Sigmoid colon (tissue), 7 donors: ENCODE measurements around the gene TWF1. TPM values are rescaled to one million over a fixed set of nuclear protein-coding genes. Genes with fewer than 3 reads are reported as not detected.

ENCODE experiments used
- DNase-seq: peaks from one replicate; pipeline ENCODE4 v3.0.0-alpha.2; 2019
- H3K27ac ChIP-seq, 4 donors: fragments of 200-600 bp; sonication (generic); one replicate each; pipeline ENCODE4 v1.5.1; 2016 to 2019; ENCODE audit warnings: mild to moderate bottlenecking in 1 of 4
- H3K27me3 ChIP-seq, 3 donors: fragments of 200-600 bp; sonication (generic); one replicate each; pipeline ENCODE4 v1.5.1; 2019; ENCODE audit warnings: mild to moderate bottlenecking in 1 of 3
- H3K36me3 ChIP-seq, 4 donors: fragments of 200-600 bp; sonication (generic); one replicate each; pipeline ENCODE4 v1.5.1; 2016 to 2019
- H3K4me1 ChIP-seq, 4 donors: fragments of 200-600 bp; sonication (generic); one replicate each; pipeline ENCODE4 v1.5.1; 2017 to 2019
- H3K4me3 ChIP-seq, 4 donors: fragments of 200-600 bp; sonication (generic); one replicate each; pipeline ENCODE4 v1.5.1; 2017 to 2019; ENCODE audit warnings: mild to moderate bottlenecking in 2 of 4, moderate library complexity in 1 of 4
- H3K9me3 ChIP-seq, 4 donors: fragments of 200-600 bp in 3 of 4; sonication (generic) in 3 of 4; one replicate each; pipeline versions ENCODE4 v1.5.1 to v1.6.1; 2013 to 2019
- EP300 ChIP-seq, 4 donors: sonication (generic); formaldehyde crosslinking; IDR thresholded peaks; one replicate each; pipeline ENCODE4 v1.6.1; 2017; ENCODE audit warnings: antibody characterized with exemption in 4 of 4
- POLR2A ChIP-seq, 2 donors: fragments of 450-650 bp; IDR thresholded peaks; one replicate each; pipeline ENCODE4 v1.6.1; 2016; ENCODE audit warnings: antibody characterized with exemption in 2 of 2, mild to moderate bottlenecking in 2 of 2, moderate library complexity in 2 of 2
- POLR2AphosphoS5 ChIP-seq, 4 donors: sonication (generic); formaldehyde crosslinking; IDR thresholded peaks; one replicate each; pipeline ENCODE4 v1.6.1; 2017; ENCODE audit warnings: antibody characterized with exemption in 4 of 4
- WGBS, 2 donors: extraction: QIAGEN DNeasy Blood & Tissue Kit; methylation state at CpG; one replicate each; pipeline ENCODE4 v1.1.7; 2013; 5-methylcytosine and 5-hydroxymethylcytosine counted together
- intact Hi-C: fragments of 100-400 bp; cut with DNase I; formaldehyde crosslinking; loops from one replicate; pipeline ENCODE4 v1.15.1; 2023
- polyA plus RNA-seq, 3 donors: library from polyadenylated mRNA; stranded (reverse); fragments of 200-250 nt; gene quantifications; one replicate each; pipeline ENCODE4 v1.2.3, GENCODE V29; 2013
- total RNA-seq, 4 donors: library from RNA; depleted of rRNA; stranded (reverse); fragments of >200 nt; gene quantifications; one replicate each; pipeline ENCODE4 v1.1.0, GENCODE V29; 2016
- TF ChIP-seq, protein P1 (sequence below), 4 experiments: fragments of 450-650 bp in 3 of 4; fragments of 200-600 bp in 1 of 4; IDR thresholded peaks; one replicate each; pipeline ENCODE4 v1.5.1; 2016 to 2019; ENCODE audit warnings: antibody characterized with exemption in 4 of 4, mild to moderate bottlenecking in 3 of 4, moderate library complexity in 2 of 4
- donor health status: healthy with polysubstance abuse.
- donor health status: Bipolar disorder and iron deficiency.
- donor health status: healthy.

Gene TWF1
- total and polyA plus RNA-seq, 7 donors, result 63.8 to 168 (median 104) TPM

DNA sequence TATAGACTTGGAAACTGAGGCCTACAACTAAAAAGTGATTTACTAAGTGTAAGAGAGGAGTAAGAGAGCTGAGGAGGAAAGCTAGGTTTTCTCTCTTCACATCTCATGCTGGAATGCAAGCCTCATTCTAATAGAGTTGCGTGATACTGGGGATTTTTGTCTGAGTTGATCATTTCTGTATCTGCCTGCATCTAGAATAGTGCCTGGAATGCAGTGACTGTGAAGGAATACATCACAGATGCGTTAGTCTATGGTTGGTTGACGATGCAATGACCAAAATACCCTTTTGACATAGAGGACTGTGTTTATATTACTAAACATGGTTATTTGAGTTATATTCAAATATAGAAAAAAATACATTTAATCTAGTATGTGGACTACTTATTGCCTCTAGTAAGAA is 20.6 kb upstream of the TWF1 start:
- DNase-seq, result no peak
- Histone ChIP-seq H3K9me3 (no peaks in the 10 kb centered on the region), H3K27me3 (no peaks in the 10 kb centered on the region), H3K36me3 (no peaks in the 10 kb centered on the region), H3K27ac (no peak overlapping the region), H3K4me3 (no peak overlapping the region), H3K4me1 (no peaks in the 10 kb centered on the region)
- WGBS, 2 donors, result 80 to 90% methylated on average over 3 of the region's 3 CpGs
- intact Hi-C loops, result no loop called here
- no peak for TF ChIP-seq POLR2A (IDR thresholded peaks at IDR 0.05)
- TF ChIP-seq, protein P1, sequence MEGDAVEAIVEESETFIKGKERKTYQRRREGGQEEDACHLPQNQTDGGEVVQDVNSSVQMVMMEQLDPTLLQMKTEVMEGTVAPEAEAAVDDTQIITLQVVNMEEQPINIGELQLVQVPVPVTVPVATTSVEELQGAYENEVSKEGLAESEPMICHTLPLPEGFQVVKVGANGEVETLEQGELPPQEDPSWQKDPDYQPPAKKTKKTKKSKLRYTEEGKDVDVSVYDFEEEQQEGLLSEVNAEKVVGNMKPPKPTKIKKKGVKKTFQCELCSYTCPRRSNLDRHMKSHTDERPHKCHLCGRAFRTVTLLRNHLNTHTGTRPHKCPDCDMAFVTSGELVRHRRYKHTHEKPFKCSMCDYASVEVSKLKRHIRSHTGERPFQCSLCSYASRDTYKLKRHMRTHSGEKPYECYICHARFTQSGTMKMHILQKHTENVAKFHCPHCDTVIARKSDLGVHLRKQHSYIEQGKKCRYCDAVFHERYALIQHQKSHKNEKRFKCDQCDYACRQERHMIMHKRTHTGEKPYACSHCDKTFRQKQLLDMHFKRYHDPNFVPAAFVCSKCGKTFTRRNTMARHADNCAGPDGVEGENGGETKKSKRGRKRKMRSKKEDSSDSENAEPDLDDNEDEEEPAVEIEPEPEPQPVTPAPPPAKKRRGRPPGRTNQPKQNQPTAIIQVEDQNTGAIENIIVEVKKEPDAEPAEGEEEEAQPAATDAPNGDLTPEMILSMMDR (IDR thresholded peaks at IDR 0.05), result no peak
- TF ChIP-seq POLR2AphosphoS5 (IDR thresholded peaks at IDR 0.05), result no peak
- TF ChIP-seq EP300 (IDR thresholded peaks at IDR 0.05), result no peak

DNA sequence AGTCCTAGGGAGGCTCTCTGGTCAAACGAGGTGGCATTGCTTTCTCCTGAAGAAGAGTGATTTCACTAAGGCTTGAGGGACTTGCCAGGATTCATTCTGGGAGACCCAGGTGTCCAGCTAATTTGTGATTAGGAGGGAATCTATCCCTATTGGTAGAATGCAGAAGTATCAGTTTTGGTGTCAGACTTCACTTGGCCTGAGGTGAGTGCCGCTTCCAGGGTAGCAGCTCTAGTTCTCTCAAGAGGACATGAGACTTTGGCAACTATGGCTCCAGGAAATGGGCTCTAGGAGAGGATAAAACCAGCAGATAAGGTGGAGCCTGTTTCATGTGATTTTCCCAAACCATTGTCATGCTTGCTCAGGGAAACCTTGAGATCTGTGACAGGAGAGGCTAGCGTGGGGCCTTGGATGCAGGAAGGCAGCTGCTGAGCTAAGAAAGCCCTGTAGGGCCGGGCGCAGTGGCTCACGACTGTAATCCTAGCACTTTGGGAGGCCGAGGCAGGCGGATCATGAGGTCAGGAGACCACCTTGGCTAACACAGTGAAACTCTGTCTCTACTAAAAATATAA is 18.2 kb upstream of the TWF1 start:
- Histone ChIP-seq H3K4me3 (no peak overlapping the region), H3K4me1 (no peaks in the 10 kb centered on the region), H3K36me3 (no peaks in the 10 kb centered on the region), H3K9me3 (no peaks in the 10 kb centered on the region), H3K27me3 (no peaks in the 10 kb centered on the region), H3K27ac (no peak overlapping the region)
- intact Hi-C loops, result no loop called here
- TF ChIP-seq POLR2A (IDR thresholded peaks at IDR 0.05), result no peak
- no peak for DNase-seq
- 92 to 93% methylated on average over 8 of the region's 8 CpGs for WGBS, 2 donors

DNA sequence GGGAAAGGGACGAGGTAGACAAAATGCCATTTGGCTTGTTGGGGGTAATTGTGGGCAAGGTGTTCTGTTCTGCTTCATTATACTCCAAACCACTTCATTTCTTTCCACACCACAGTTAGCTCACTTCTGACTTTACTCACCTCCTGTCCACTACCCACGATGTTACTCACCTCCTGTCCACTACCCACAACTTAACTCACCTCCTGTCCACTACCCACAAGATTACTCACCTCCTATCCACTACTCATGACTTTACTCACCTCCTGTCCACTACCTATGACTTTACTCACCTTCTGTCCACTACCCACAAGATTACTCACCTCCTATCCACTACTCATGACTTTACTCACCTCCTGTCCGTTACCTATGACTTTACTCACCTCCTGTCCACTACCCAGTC is 10.1 kb upstream of the TWF1 start:
- 52 to 76% methylated on average over 3 of the region's 3 CpGs for WGBS, 2 donors
- Histone ChIP-seq H3K4me3 (no peak overlapping the region), H3K9me3 (no peaks in the 10 kb centered on the region), H3K27ac (no peak overlapping the region), H3K27me3 (peaks cover 0 to 3% (median 0%) of the 10 kb centered on the region in 3 donors), H3K4me1 (no peaks in the 10 kb centered on the region), H3K36me3 (no peaks in the 10 kb centered on the region)
- intact Hi-C loops, result no loop called here
- TF ChIP-seq, protein P1 (IDR thresholded peaks at IDR 0.05), result no peak
- TF ChIP-seq POLR2A (IDR thresholded peaks at IDR 0.05) (no peak), POLR2AphosphoS5 (IDR thresholded peaks at IDR 0.05) (no peak), EP300 (IDR thresholded peaks at IDR 0.05) (no peak)
- no peak for DNase-seq

DNA sequence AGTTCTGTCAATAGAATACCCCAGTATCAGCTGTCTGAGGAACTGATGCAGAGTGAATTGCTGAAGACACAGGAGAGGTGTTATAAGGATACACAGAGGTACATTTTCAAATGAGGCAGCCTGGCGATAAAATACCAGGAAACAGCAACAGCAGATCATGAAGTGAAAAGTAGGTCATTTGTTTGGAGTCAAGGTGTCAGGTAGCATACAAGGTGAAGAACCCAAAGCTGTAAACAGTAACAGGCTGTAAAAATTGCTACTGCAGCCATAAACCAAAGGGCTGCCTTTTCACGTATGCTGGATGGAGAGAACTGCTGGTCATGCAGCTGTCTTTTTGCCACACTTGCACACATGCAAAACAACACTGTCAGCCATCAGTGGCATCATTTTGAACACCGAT is 9.3 kb upstream of the TWF1 start:
- 13 to 56% methylated on average over 3 of the region's 3 CpGs for WGBS, 2 donors
- DNase-seq, result no peak

DNA sequence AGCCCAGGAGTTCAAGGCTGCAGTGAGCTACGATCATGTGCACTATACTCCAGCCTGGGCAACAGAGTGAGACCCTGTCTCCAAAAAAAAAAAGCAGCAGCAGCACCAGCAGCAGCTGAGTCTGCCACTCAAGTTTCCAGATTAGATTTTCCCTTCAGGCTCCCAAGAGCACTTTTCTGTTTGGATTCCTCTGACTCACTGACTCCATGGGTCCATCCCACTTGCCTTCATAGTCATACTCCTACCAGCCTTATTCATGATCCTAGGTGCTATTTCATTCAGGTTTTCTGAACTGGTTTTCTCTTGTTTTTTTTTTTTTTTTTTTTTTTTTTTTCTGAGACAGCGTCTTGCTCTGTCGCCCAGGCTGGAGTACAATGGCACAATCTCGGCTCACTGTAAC is 6.8 kb upstream of the TWF1 start:
- Histone ChIP-seq H3K27me3 (no peaks in the 10 kb centered on the region), H3K27ac (no peak overlapping the region), H3K36me3 (no peaks in the 10 kb centered on the region), H3K9me3 (no peaks in the 10 kb centered on the region), H3K4me1 (no peaks in the 10 kb centered on the region), H3K4me3 (no peak overlapping the region)
- TF ChIP-seq POLR2AphosphoS5 (IDR thresholded peaks at IDR 0.05) (no peak), EP300 (IDR thresholded peaks at IDR 0.05) (no peak), POLR2A (IDR thresholded peaks at IDR 0.05) (no peak)
- TF ChIP-seq, protein P1 (IDR thresholded peaks at IDR 0.05), result no peak
- WGBS, 2 donors, result 95 to 97% methylated on average over 4 of the region's 4 CpGs
- intact Hi-C loops, result no loop called here
- no peak for DNase-seq

More for the DNA sequence above, 9.3 kb upstream of the TWF1 start:
- Histone ChIP-seq H3K36me3 (no peaks in the 10 kb centered on the region), H3K27ac (no peak overlapping the region), H3K4me3 (no peak overlapping the region), H3K27me3 (peaks cover 0 to 3% (median 0%) of the 10 kb centered on the region in 3 donors), H3K9me3 (no peaks in the 10 kb centered on the region), H3K4me1 (no peaks in the 10 kb centered on the region)
- TF ChIP-seq POLR2AphosphoS5 (IDR thresholded peaks at IDR 0.05), result no peak
- TF ChIP-seq POLR2A (IDR thresholded peaks at IDR 0.05), result no peak
- TF ChIP-seq, protein P1 (IDR thresholded peaks at IDR 0.05), result no peak
- TF ChIP-seq EP300 (IDR thresholded peaks at IDR 0.05), result no peak
- intact Hi-C loops, result no loop called here
